Parathyroid adenoma (tissue), 2 donors: ENCODE results near the gene LAPTM5.

Source experiments
- H2AFZ ChIP-seq: fragments of 300-600 bp; sonication (generic); one replicate; pipeline ENCODE4 v1.7.0; 2017; ENCODE audit warnings: antibody characterized with exemption, mild to moderate bottlenecking
- H3K27ac ChIP-seq: fragments of 300-600 bp; sonication (generic); one replicate; pipeline ENCODE4 v1.7.0; 2017
- H3K27me3 ChIP-seq: fragments of 300-600 bp; sonication (generic); one replicate; pipeline ENCODE4 v1.7.0; 2017; ENCODE audit warnings: low read length; ENCODE audit not compliant: control insufficient read depth, insufficient read depth
- H3K36me3 ChIP-seq: fragments of 300-600 bp; sonication (generic); one replicate; pipeline ENCODE4 v1.7.0; 2017; ENCODE audit warnings: low read length; ENCODE audit not compliant: control insufficient read depth, insufficient read depth
- H3K4me1 ChIP-seq: fragments of 300-600 bp; sonication (generic); one replicate; pipeline ENCODE4 v1.7.0; 2017; ENCODE audit warnings: control low read depth
- H3K4me2 ChIP-seq: fragments of 300-600 bp; sonication (generic); one replicate; pipeline ENCODE4 v1.7.0; 2017; ENCODE audit warnings: low read length
- H3K4me3 ChIP-seq: fragments of 300-600 bp; sonication (generic); one replicate; pipeline ENCODE4 v1.7.0; 2017; ENCODE audit warnings: low read depth, low read length
- H3K79me2 ChIP-seq: fragments of 300-600 bp; sonication (generic); one replicate; pipeline ENCODE4 v1.7.0; 2017; ENCODE audit warnings: control low read depth
- H3K9ac ChIP-seq: fragments of 300-600 bp; sonication (generic); one replicate; pipeline ENCODE4 v1.7.0; 2017; ENCODE audit warnings: mild to moderate bottlenecking
- H3K9me3 ChIP-seq: fragments of 300-600 bp; sonication (generic); one replicate; pipeline ENCODE4 v1.7.0; 2017; ENCODE audit warnings: low read length; ENCODE audit not compliant: control insufficient read depth
- CTCF ChIP-seq: fragments of 300-600 bp; sonication (generic); IDR thresholded peaks from one replicate; pipeline ENCODE4 v1.7.0; 2017; ENCODE audit warnings: antibody characterized with exemption, mild to moderate bottlenecking
- donor health status: primary hyperparathyroidism.

LAPTM5 gene

GRCh38 chr1:30762930-30763650 lies 5.5 kb upstream of the LAPTM5 start:
- no peak for TF ChIP-seq CTCF
- H3K9me3 ChIP-seq = no peaks in the 10 kb centered on the region
- H3K9ac ChIP-seq = no peak overlapping the region
- H2AFZ ChIP-seq = no peak overlapping the region
- H3K4me3 ChIP-seq = no peak overlapping the region
- H3K4me1 ChIP-seq = no peaks in the 10 kb centered on the region
- no peaks in the 10 kb centered on the region for H3K79me2 ChIP-seq
- no peak overlapping the region for H3K27ac ChIP-seq
- H3K36me3 ChIP-seq = no peaks in the 10 kb centered on the region
- no peaks in the 10 kb centered on the region for H3K27me3 ChIP-seq
- no peak overlapping the region for H3K4me2 ChIP-seq

GRCh38 chr1:30762152-30762929 lies 4.8 kb upstream of the LAPTM5 start:
- TF ChIP-seq CTCF = no peak
- Histone ChIP-seq H3K27ac (no peak overlapping the region), H3K9ac (no peak overlapping the region)

GRCh38 chr1:30761381-30762151 lies 4.0 kb upstream of the LAPTM5 start:
- Histone ChIP-seq H2AFZ (no peak overlapping the region), H3K27me3 (no peaks in the 10 kb centered on the region), H3K36me3 (no peaks in the 10 kb centered on the region), H3K4me2 (no peak overlapping the region), H3K9ac (no peak overlapping the region), H3K4me3 (no peak overlapping the region), H3K27ac (no peak overlapping the region), H3K79me2 (no peaks in the 10 kb centered on the region), H3K9me3 (no peaks in the 10 kb centered on the region), H3K4me1 (no peaks in the 10 kb centered on the region)
- no peak for TF ChIP-seq CTCF

More at GRCh38 chr1:30762152-30762929, 4.8 kb upstream of the LAPTM5 start:
- Histone ChIP-seq H3K36me3 (no peaks in the 10 kb centered on the region), H3K9me3 (no peaks in the 10 kb centered on the region), H3K4me3 (no peak overlapping the region), H3K4me1 (no peaks in the 10 kb centered on the region), H3K4me2 (no peak overlapping the region), H3K27me3 (no peaks in the 10 kb centered on the region), H2AFZ (no peak overlapping the region), H3K79me2 (no peaks in the 10 kb centered on the region)

GRCh38 chr1:30760596-30761324 lies 3.2 kb upstream of the LAPTM5 start:
- Histone ChIP-seq H3K27me3 (no peaks in the 10 kb centered on the region), H3K4me1 (no peaks in the 10 kb centered on the region), H3K4me2 (no peak overlapping the region), H3K9me3 (no peaks in the 10 kb centered on the region), H2AFZ (no peak overlapping the region), H3K79me2 (no peaks in the 10 kb centered on the region), H3K9ac (no peak overlapping the region), H3K36me3 (no peaks in the 10 kb centered on the region), H3K4me3 (no peak overlapping the region), H3K27ac (no peak overlapping the region)
- no peak for TF ChIP-seq CTCF
